ENCODE data around the gene EFCAB13. TPM values are rescaled to one million over a fixed set of nuclear protein-coding genes. Genes with fewer than 3 reads are reported as not detected.
A peak's percentile ranks its signal among the peaks of the same experiment; 100 is the strongest.

The EFCAB13 gene, protein sequence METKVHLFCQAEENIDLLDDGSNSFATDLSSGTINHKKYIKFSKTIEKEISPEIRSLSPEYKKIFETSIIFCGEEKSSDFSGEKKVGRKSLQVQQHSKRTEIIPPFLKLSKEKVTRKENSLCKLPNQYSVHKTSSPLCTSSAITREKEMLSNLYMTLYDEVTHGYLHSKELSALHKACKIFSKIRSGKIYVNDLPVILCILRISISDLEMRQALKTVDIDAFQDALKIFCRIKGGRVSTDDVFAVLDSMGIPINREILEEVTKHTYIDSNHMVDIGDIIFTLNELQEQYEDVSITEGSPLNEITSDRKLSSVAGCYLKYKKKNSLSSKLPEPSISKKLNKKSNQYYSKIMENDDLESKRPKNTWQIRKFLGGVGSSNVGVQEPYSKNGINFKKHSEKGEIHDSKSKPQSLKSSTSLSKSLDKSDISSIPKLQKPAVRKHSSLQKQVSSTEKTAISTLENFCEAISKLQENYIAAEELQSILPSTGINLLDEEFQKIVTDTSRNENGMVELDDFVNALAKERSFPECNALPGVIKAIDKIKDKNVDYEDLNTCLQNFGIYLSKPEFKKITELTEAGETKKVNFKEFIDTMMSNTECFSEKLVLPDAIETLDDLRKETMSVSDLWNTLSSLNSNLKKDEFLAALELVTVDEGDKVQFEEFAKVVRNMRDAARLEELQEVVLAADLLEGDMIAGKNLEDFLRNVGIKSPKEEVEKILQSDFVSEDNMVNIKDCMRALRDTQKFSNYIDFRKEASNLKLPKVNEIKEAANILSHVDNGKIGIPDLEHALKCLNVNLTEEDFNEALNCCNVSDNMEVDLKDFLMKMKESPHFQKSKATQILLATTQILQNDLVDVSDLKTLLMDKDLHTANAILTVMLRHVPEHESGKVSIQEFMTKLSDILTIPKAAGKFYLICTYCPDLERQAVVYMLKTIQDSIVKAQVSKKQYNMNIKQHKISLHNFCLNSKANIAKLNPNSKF
- polyA plus RNA-seq (2013, experiment 1 of 2): 0.15 TPM
- polyA plus RNA-seq (2013, experiment 2 of 2): 0.57 TPM

GRCh38 chr17:47323382-47324223 lies at the start of gene EFCAB13:
Gene EFCAB13 (plus strand): TSS chr17:47323955. CDS start chr17:47328354, 4,399 bp downstream.
- Histone ChIP-seq H3K9me3 (ENCODE audit: insufficient read depth, low read depth, low read length) (peaks cover 6% of the 10 kb centered on the region), H3K36me3 (ENCODE audit: insufficient read depth, low read length) (no peaks in the 10 kb centered on the region), H3K4me3 (ENCODE audit: low read length) (peak within 1 kb of the TSS; percentile 76), H3K4me1 (ENCODE audit: insufficient read depth, low read length) (0 out of 2 replicates have a peak, but pooled peaks cover 3% of the 10 kb centered on the region), H3K9ac (ENCODE audit: low read depth, low read length) (peak within 1 kb of the TSS; percentile 74), H3K27ac (ENCODE audit: low read depth, low read length) (peak within 1 kb of the TSS; percentile 28; the same call in 1 of the 2 replicates), H3K27me3 (ENCODE audit: insufficient read depth, low read length) (peaks cover 6% of the 10 kb centered on the region)
- WGBS: 3% methylated on average over 72 of the region's 72 CpGs

- no peaks in the 10 kb centered on the region for H3K36me3 ChIP-seq (ENCODE audit: insufficient read depth, low read length)
- H3K9me3 ChIP-seq (ENCODE audit: insufficient read depth, low read depth, low read length): no peaks in the 10 kb centered on the region
- H3K27ac ChIP-seq (ENCODE audit: low read depth, low read length): peak overlapping the region; percentile 79
- WGBS: 84% methylated on average over 5 of the region's 5 CpGs
- H3K4me1 ChIP-seq (ENCODE audit: insufficient read depth, low read length): peaks cover 36% of the 10 kb centered on the region
- H3K27me3 ChIP-seq (ENCODE audit: insufficient read depth, low read length): no peaks in the 10 kb centered on the region
- H3K9ac ChIP-seq (ENCODE audit: low read depth, low read length): peak overlapping the region; percentile 54; the same call in 1 of the 2 replicates
- H3K4me3 ChIP-seq (ENCODE audit: low read length): no peak overlapping the region
These were observed 49.3 kb upstream of the EFCAB13 start for GRCh38 chr17:47274319-47275069.

GRCh38 chr17:47275245-47275984 lies 48.3 kb upstream of the EFCAB13 start:
- Histone ChIP-seq H3K4me1 (ENCODE audit: insufficient read depth, low read length) (peaks cover 38% of the 10 kb centered on the region), H3K9me3 (ENCODE audit: insufficient read depth, low read depth, low read length) (no peaks in the 10 kb centered on the region), H3K9ac (ENCODE audit: low read depth, low read length) (peak overlapping the region; percentile 54), H3K27ac (ENCODE audit: low read depth, low read length) (peak overlapping the region; percentile 79), H3K4me3 (ENCODE audit: low read length) (peak overlapping the region; percentile 24), H3K36me3 (ENCODE audit: insufficient read depth, low read length) (no peaks in the 10 kb centered on the region), H3K27me3 (ENCODE audit: insufficient read depth, low read length) (no peaks in the 10 kb centered on the region)
- WGBS: 5% methylated on average over 13 of the region's 13 CpGs

DNA sequence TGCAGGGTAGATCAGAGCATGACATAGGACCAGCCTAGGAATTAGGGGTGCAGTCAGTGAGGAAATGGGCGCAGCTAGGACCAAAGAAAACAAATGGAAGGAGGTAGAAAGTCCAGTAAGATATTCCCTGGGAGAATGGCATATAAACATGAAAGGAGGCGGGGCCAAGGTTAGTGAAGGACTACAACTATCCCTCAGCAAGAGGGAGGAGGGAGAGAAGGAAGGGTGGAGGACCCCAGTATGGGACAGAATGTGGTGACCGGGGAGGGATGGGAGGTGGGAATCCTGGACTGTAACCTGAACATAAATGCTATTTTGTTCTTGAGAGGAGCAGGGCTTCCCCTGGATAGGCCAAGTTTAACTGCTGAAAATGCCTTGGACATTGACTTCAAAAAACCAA lies 47.3 kb upstream of the EFCAB13 start:
- Histone ChIP-seq H3K9ac (ENCODE audit: low read depth, low read length) (no peak overlapping the region), H3K9me3 (ENCODE audit: insufficient read depth, low read depth, low read length) (no peaks in the 10 kb centered on the region), H3K4me3 (ENCODE audit: low read length) (no peak overlapping the region), H3K27ac (ENCODE audit: low read depth, low read length) (peak overlapping the region; percentile 79), H3K4me1 (ENCODE audit: insufficient read depth, low read length) (peaks cover 38% of the 10 kb centered on the region), H3K36me3 (ENCODE audit: insufficient read depth, low read length) (no peaks in the 10 kb centered on the region), H3K27me3 (ENCODE audit: insufficient read depth, low read length) (no peaks in the 10 kb centered on the region)
- WGBS: 84% methylated on average over 3 of the region's 3 CpGs

DNA sequence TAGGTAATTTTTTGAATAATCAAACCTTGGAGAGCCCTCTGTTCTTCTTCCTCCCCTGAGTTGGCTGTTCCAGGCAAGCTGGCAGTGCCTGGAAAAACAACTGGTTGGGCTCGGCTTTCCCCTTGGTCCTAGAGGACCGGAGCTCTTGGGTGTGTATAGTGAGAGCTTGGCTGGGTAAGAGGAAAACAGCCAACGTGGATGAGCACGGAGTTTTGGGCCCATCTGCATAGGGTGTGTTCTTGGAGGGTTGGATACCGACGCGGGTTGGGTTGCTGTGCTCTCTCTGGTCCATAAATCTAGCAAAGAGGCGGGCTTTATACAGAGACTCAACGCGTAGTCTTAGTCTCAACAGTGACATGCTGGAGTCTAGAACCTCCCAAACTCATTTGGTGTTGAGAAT lies 46.9 kb upstream of the EFCAB13 start:
- Histone ChIP-seq H3K27me3 (ENCODE audit: insufficient read depth, low read length) (no peaks in the 10 kb centered on the region), H3K27ac (ENCODE audit: low read depth, low read length) (no peak overlapping the region; the same call in 1 of the 2 replicates), H3K9me3 (ENCODE audit: insufficient read depth, low read depth, low read length) (no peaks in the 10 kb centered on the region), H3K4me3 (ENCODE audit: low read length) (no peak overlapping the region), H3K9ac (ENCODE audit: low read depth, low read length) (no peak overlapping the region), H3K4me1 (ENCODE audit: insufficient read depth, low read length) (peaks cover 38% of the 10 kb centered on the region), H3K36me3 (ENCODE audit: insufficient read depth, low read length) (no peaks in the 10 kb centered on the region)
- WGBS: 39% methylated on average over 10 of the region's 10 CpGs

- H3K27ac ChIP-seq (ENCODE audit: low read depth, low read length): no peak overlapping the region
- no peaks in the 10 kb centered on the region for H3K27me3 ChIP-seq (ENCODE audit: insufficient read depth, low read length)
- no peak overlapping the region for H3K9ac ChIP-seq (ENCODE audit: low read depth, low read length)
- WGBS: 92% methylated on average over 1 of the region's 1 CpG
- peaks cover 38% of the 10 kb centered on the region for H3K4me1 ChIP-seq (ENCODE audit: insufficient read depth, low read length)
- H3K4me3 ChIP-seq (ENCODE audit: low read length): no peak overlapping the region
- H3K36me3 ChIP-seq (ENCODE audit: insufficient read depth, low read length): no peaks in the 10 kb centered on the region
- no peaks in the 10 kb centered on the region for H3K9me3 ChIP-seq (ENCODE audit: insufficient read depth, low read depth, low read length)
These were observed 45.8 kb upstream of the EFCAB13 start for GRCh38 chr17:47277921-47278320.

GRCh38 chr17:47278561-47278960 lies 45.2 kb upstream of the EFCAB13 start:
- peaks cover 38% of the 10 kb centered on the region for H3K4me1 ChIP-seq (ENCODE audit: insufficient read depth, low read length)
- no peaks in the 10 kb centered on the region for H3K27me3 ChIP-seq (ENCODE audit: insufficient read depth, low read length)
- 73% methylated on average over 3 of the region's 4 CpGs for WGBS
- H3K4me3 ChIP-seq (ENCODE audit: low read length): no peak overlapping the region
- no peak overlapping the region for H3K27ac ChIP-seq (ENCODE audit: low read depth, low read length)
- H3K9ac ChIP-seq (ENCODE audit: low read depth, low read length): no peak overlapping the region
- no peaks in the 10 kb centered on the region for H3K9me3 ChIP-seq (ENCODE audit: insufficient read depth, low read depth, low read length)
- H3K36me3 ChIP-seq (ENCODE audit: insufficient read depth, low read length): no peaks in the 10 kb centered on the region

GRCh38 chr17:47279062-47279801 lies 44.5 kb upstream of the EFCAB13 start:
- WGBS: 82% methylated on average over 10 of the region's 10 CpGs
- Histone ChIP-seq H3K4me3 (ENCODE audit: low read length) (no peak overlapping the region), H3K36me3 (ENCODE audit: insufficient read depth, low read length) (no peaks in the 10 kb centered on the region), H3K4me1 (ENCODE audit: insufficient read depth, low read length) (peaks cover 38% of the 10 kb centered on the region), H3K27ac (ENCODE audit: low read depth, low read length) (no peak overlapping the region), H3K27me3 (ENCODE audit: insufficient read depth, low read length) (no peaks in the 10 kb centered on the region), H3K9ac (ENCODE audit: low read depth, low read length) (no peak overlapping the region), H3K9me3 (ENCODE audit: insufficient read depth, low read depth, low read length) (no peaks in the 10 kb centered on the region)

GRCh38 chr17:47280072-47280811 lies 43.5 kb upstream of the EFCAB13 start:
- Histone ChIP-seq H3K4me1 (ENCODE audit: insufficient read depth, low read length) (peaks cover 30% of the 10 kb centered on the region), H3K9me3 (ENCODE audit: insufficient read depth, low read depth, low read length) (no peaks in the 10 kb centered on the region), H3K36me3 (ENCODE audit: insufficient read depth, low read length) (no peaks in the 10 kb centered on the region), H3K27ac (ENCODE audit: low read depth, low read length) (no peak overlapping the region), H3K4me3 (ENCODE audit: low read length) (no peak overlapping the region), H3K9ac (ENCODE audit: low read depth, low read length) (no peak overlapping the region), H3K27me3 (ENCODE audit: insufficient read depth, low read length) (no peaks in the 10 kb centered on the region)
- WGBS: 81% methylated on average over 14 of the region's 14 CpGs

All from HUES64 (cell line).